ENCODE measurements around the gene FBXL7. TPM values are rescaled to one million over a fixed set of nuclear protein-coding genes. Genes with fewer than 3 reads are reported as not detected.

The FBXL7 gene
- total RNA-seq, 1 donor, result 11.2 TPM

GRCh38 chr5:15615859-15616258 lies 115.9 kb downstream of the FBXL7 start:
- DNase-seq (ENCODE audit: low read depth), result peak; percentile 21
- H3K4me3 ChIP-seq (ENCODE audit: low read depth, low read length), result no peak overlapping the region
- no peak for TF ChIP-seq CTCF (IDR thresholded peaks at IDR 0.05; ENCODE audit: insufficient read depth, low read depth, low read length)

- DNase-seq (ENCODE audit: low read depth), result no peak
These were observed 119.0 kb downstream of the FBXL7 start for GRCh38 chr5:15618938-15619337.

GRCh38 chr5:15620501-15620900 lies 120.5 kb downstream of the FBXL7 start:
- TF ChIP-seq CTCF (IDR thresholded peaks at IDR 0.05; ENCODE audit: insufficient read depth, low read depth, low read length), result no peak
- H3K4me3 ChIP-seq (ENCODE audit: low read depth, low read length), result no peak overlapping the region

More at GRCh38 chr5:15618938-15619337, 119.0 kb downstream of the FBXL7 start:
- no peak for TF ChIP-seq CTCF (IDR thresholded peaks at IDR 0.05; ENCODE audit: insufficient read depth, low read depth, low read length)
- H3K4me3 ChIP-seq (ENCODE audit: low read depth, low read length), result no peak overlapping the region

GRCh38 chr5:15621094-15621493 lies 121.1 kb downstream of the FBXL7 start:
- no peak for TF ChIP-seq CTCF (IDR thresholded peaks at IDR 0.05; ENCODE audit: insufficient read depth, low read depth, low read length)
- no peak overlapping the region for H3K4me3 ChIP-seq (ENCODE audit: low read depth, low read length)

More at GRCh38 chr5:15620501-15620900, 120.5 kb downstream of the FBXL7 start:
- DNase-seq (ENCODE audit: low read depth), result peak; percentile 49

GRCh38 chr5:15623794-15624193 lies 123.8 kb downstream of the FBXL7 start:
- no peak for TF ChIP-seq CTCF (IDR thresholded peaks at IDR 0.05; ENCODE audit: insufficient read depth, low read depth, low read length)
- H3K4me3 ChIP-seq (ENCODE audit: low read depth, low read length), result no peak overlapping the region
- DNase-seq (ENCODE audit: low read depth), result no peak

More at GRCh38 chr5:15621094-15621493, 121.1 kb downstream of the FBXL7 start:
- DNase-seq (ENCODE audit: low read depth), result no peak

- TF ChIP-seq CTCF (IDR thresholded peaks at IDR 0.05; ENCODE audit: insufficient read depth, low read depth, low read length), result no peak
- no peak for DNase-seq (ENCODE audit: low read depth)
- H3K4me3 ChIP-seq (ENCODE audit: low read depth, low read length), result no peak overlapping the region
These were observed 127.1 kb downstream of the FBXL7 start for GRCh38 chr5:15627109-15627508.

- DNase-seq (ENCODE audit: low read depth), result no peak
- no peak for TF ChIP-seq CTCF (IDR thresholded peaks at IDR 0.05; ENCODE audit: insufficient read depth, low read depth, low read length)
- no peak overlapping the region for H3K4me3 ChIP-seq (ENCODE audit: low read depth, low read length)
These were observed 127.7 kb downstream of the FBXL7 start for GRCh38 chr5:15627647-15628046.

Data from fibroblast of villous mesenchyme (primary cell).